B cell (primary cell): Measurements from ENCODE around the gene SEZ6L2. TPM values are rescaled to one million over a fixed set of nuclear protein-coding genes. Genes with fewer than 3 reads are reported as not detected.
A peak's percentile ranks its signal among the peaks of the same experiment; 100 is the strongest.

ENCODE experiments used
- ATAC-seq: fragments of 200-7000 bp; cut with Tn5 transposase; one replicate; pipeline ENCODE4 v1.10.0; 2021; ENCODE audit warnings: low read depth, mild to moderate bottlenecking, moderate number of reproducible peaks, moderate library complexity
- CTCF ChIA-PET: fragments of 350-600 bp; sonication (Branson Sonifier 250); formaldehyde crosslinking; loops from one replicate; lab custom pipeline; 2021; ENCODE audit warnings: antibody characterized with exemption, inconsistent platforms; lab: Charles Lee
- POLR2A ChIA-PET: fragments of 350-600 bp; sonication (Branson Sonifier 250); formaldehyde crosslinking; loops from one replicate; lab custom pipeline; 2021; ENCODE audit warnings: antibody characterized with exemption; lab: Charles Lee
- DNase-seq: peaks from one replicate; pipeline ENCODE4 v3.0.0; 2013
- H2AFZ ChIP-seq: 2 replicates; pipeline ENCODE4 v1.6.1; 2012; ENCODE audit warnings: mild to moderate bottlenecking, low read depth, low read length; ENCODE audit not compliant: insufficient read depth, poor library complexity, severe bottlenecking
- H3K27ac ChIP-seq, 2 donors: 1 replicate in 1 of 2; 2 replicates in 1 of 2; pipeline ENCODE4 v1.5.1; 2012 to 2013; ENCODE audit warnings: low read length in 2 of 2, mild to moderate bottlenecking in 2 of 2, moderate library complexity in 1 of 2
- H3K27me3 ChIP-seq, 4 experiments: fragments of 200-600 bp in 1 of 4; sonication (generic) in 1 of 4; replicated peaks in 1 of 4; 1 replicate in 2 of 4; 2 replicates in 2 of 4; pipeline versions ENCODE4 v1.6.1 to v1.7.0; 2013 to 2016; ENCODE audit warnings: low read length in 3 of 4, mild to moderate bottlenecking in 2 of 4, mixed read lengths in 1 of 4, moderate library complexity in 1 of 4; ENCODE audit not compliant: insufficient read depth in 4 of 4, control insufficient read depth in 3 of 4; ENCODE audit errors: control extremely low read depth in 1 of 4
- H3K36me3 ChIP-seq, 2 experiments: replicated peaks in 1 of 2; 1 replicate in 1 of 2; 2 replicates in 1 of 2; pipeline versions ENCODE4 v1.6.1 to v1.7.1; 2013; ENCODE audit warnings: low read length in 1 of 2; ENCODE audit not compliant: insufficient read depth in 2 of 2, control insufficient read depth in 1 of 2; ENCODE audit errors: control extremely low read depth in 1 of 2, extremely low read depth in 1 of 2
- H3K4me1 ChIP-seq, 2 donors: fragments of 200-600 bp in 1 of 2; sonication (generic) in 1 of 2; 1 replicate in 1 of 2; 2 replicates in 1 of 2; pipeline versions ENCODE4 v1.5.1 to v1.6.1; 2013 to 2017; ENCODE audit warnings: low read length in 2 of 2; ENCODE audit not compliant: control insufficient read depth in 2 of 2, insufficient read depth in 2 of 2
- H3K4me2 ChIP-seq: replicated peaks from 2 replicates; pipeline ENCODE3; 2012; ENCODE audit warnings: mild to moderate bottlenecking, low read depth, low read length; ENCODE audit not compliant: poor library complexity, severe bottlenecking
- H3K4me3 ChIP-seq, 5 experiments: fragments of 200-600 bp in 1 of 5; sonication (generic) in 1 of 5; 1 replicate in 3 of 5; 2 replicates in 2 of 5; pipeline versions ENCODE4 v1.5.1 to v1.7.0; 2011 to 2016; ENCODE audit warnings: low read length in 4 of 5, mild to moderate bottlenecking in 4 of 5, low read depth in 2 of 5, control low read depth in 1 of 5, moderate library complexity in 1 of 5; ENCODE audit not compliant: insufficient read depth in 1 of 5; ENCODE audit errors: control extremely low read depth in 1 of 5, extremely low read depth in 1 of 5
- H3K79me2 ChIP-seq: fragments of 200-600 bp; sonication (generic); one replicate; pipeline ENCODE4 v1.6.0; 2016; ENCODE audit warnings: low read length; ENCODE audit not compliant: control insufficient read depth, insufficient read depth
- H3K9ac ChIP-seq: fragments of 200-600 bp; sonication (generic); 2 replicates; pipeline ENCODE4 v1.6.1; 2017; ENCODE audit warnings: mild to moderate bottlenecking, low read length, moderate library complexity
- H3K9me3 ChIP-seq, 3 donors: one replicate each; pipeline versions ENCODE4 v1.6.1 to v1.7.1; 2013; ENCODE audit warnings: low read length in 2 of 3; ENCODE audit not compliant: control insufficient read depth in 2 of 3, insufficient read depth in 1 of 3; ENCODE audit errors: control extremely low read depth in 1 of 3
- H4K20me1 ChIP-seq: 2 replicates; pipeline ENCODE4 v1.6.0; 2012; ENCODE audit warnings: mild to moderate bottlenecking, low read length; ENCODE audit not compliant: insufficient read depth, control insufficient read depth, poor library complexity, severe bottlenecking
- H3K27ac Mint-ChIP-seq: one replicate; pipeline ENCODE4 v1.8.0; 2021; ENCODE audit warnings: mixed read lengths
- H3K27me3 Mint-ChIP-seq: one replicate; pipeline ENCODE4 v1.8.0; 2021; ENCODE audit warnings: mixed read lengths
- H3K4me1 Mint-ChIP-seq: one replicate; pipeline ENCODE4 v1.8.0; 2021; ENCODE audit warnings: mixed read lengths
- H3K4me3 Mint-ChIP-seq: one replicate; pipeline ENCODE4 v1.8.0; 2021; ENCODE audit warnings: mixed read lengths
- H3K9me3 Mint-ChIP-seq: one replicate; pipeline ENCODE4 v1.8.0; 2022; ENCODE audit warnings: mixed read lengths; ENCODE audit not compliant: insufficient read depth
- CTCF ChIP-seq: fragments of 200-600 bp; IDR thresholded peaks from one replicate; pipeline ENCODE4 v1.8.0; 2022; ENCODE audit warnings: antibody characterized with exemption, mild to moderate bottlenecking
- EZH2 ChIP-seq: IDR thresholded peaks from 2 replicates; pipeline ENCODE4 v1.6.1; 2012; ENCODE audit warnings: borderline replicate concordance, low read depth, mild to moderate bottlenecking, moderate library complexity, low read length; ENCODE audit not compliant: insufficient read depth, poor library complexity, severe bottlenecking
- WGBS: methylation state at CpG from one replicate; pipeline ENCODE4 v1.1.5; 2013; ENCODE audit warnings: missing lambda C conversion rate; ENCODE audit not compliant: insufficient coverage; 5-methylcytosine and 5-hydroxymethylcytosine counted together
- intact Hi-C: fragments of 100-400 bp; cut with micrococcal nuclease; formaldehyde crosslinking; loops from one replicate; pipeline ENCODE4 v1.10.0; 2022
- polyA plus RNA-seq: library from polyadenylated mRNA; depleted of rRNA; stranded (reverse); fragments of >200 nt; gene quantifications from 2 replicates; pipeline ENCODE4 v1.2.3, GENCODE V29; 2012
- total RNA-seq, 2 donors: library from RNA; stranded (reverse); fragments of 120-200 nt in 1 of 2; gene quantifications; 1 replicate in 1 of 2; 2 replicates in 1 of 2; pipeline versions ENCODE4 v1.2.3 to v1.2.4, GENCODE V29; 2013 to 2022

SEZ6L2 gene
- total and polyA plus RNA-seq, 2 donors (not counting 1 experiment from before 2014, with no cell fraction given), result 0.10 TPM; not detected in 1

- Histone ChIP-seq H3K4me3 (no peak overlapping the region), H4K20me1 (no peaks in the 10 kb centered on the region), H3K79me2 (no peaks in the 10 kb centered on the region), H3K9me3 (no peaks in the 10 kb centered on the region), H3K27me3 (no peaks in the 10 kb centered on the region), H3K9ac (no peak overlapping the region), H2AFZ (no peak overlapping the region), H3K4me1 (no peaks in the 10 kb centered on the region), H3K27ac (no peak overlapping the region), H3K36me3 (peaks cover 0 to 51% of the 10 kb centered on the region in 2 experiments), H3K4me2 (no peak overlapping the region)
- H3K4me3 Mint-ChIP-seq, result no peak overlapping the region
- POLR2A ChIA-PET, result no interaction called here
- H3K27me3 Mint-ChIP-seq, result no peaks in the 10 kb centered on the region
- intact Hi-C loops, result no loop called here
- ATAC-seq (no peak), DNase-seq (no peak)
- TF ChIP-seq CTCF (no peak), EZH2 (no peak)
- 97% methylated on average over 27 of the region's 28 CpGs for WGBS
- H3K4me1 Mint-ChIP-seq, result no peaks in the 10 kb centered on the region
- no peak overlapping the region for H3K27ac Mint-ChIP-seq
- H3K9me3 Mint-ChIP-seq, result no peaks in the 10 kb centered on the region
- CTCF ChIA-PET, result interaction anchor here (0.6 to 0.8 kb wide), 3 partner anchors 145 to 980 kb away, joined by 3 to 4 read pairs (median 3); no protein-coding TSS in a partner anchor
Measured at GRCh38 chr16:29844575-29845331, 54.6 kb downstream of the SEZ6L2 start.

- DNase-seq (no peak), ATAC-seq (no peak)
- Mint-ChIP-seq H3K27me3 (no peaks in the 10 kb centered on the region), H3K9me3 (no peaks in the 10 kb centered on the region), H3K4me1 (no peaks in the 10 kb centered on the region), H3K4me3 (no peak overlapping the region), H3K27ac (peak overlapping the region; percentile 17)
- H3K4me3 ChIP-seq, result no peak overlapping the region
- CTCF ChIA-PET, result interaction anchor here (0.8 kb wide), 1 partner anchor 144 kb away, joined by 3 read pairs; no protein-coding TSS in a partner anchor
- TF ChIP-seq EZH2 (no peak), CTCF (no peak)
- WGBS, result 98% methylated on average over 5 of the region's 8 CpGs
- POLR2A ChIA-PET, result no interaction called here
- H3K9me3 ChIP-seq, result no peaks in the 10 kb centered on the region
- H3K27me3 ChIP-seq, result no peaks in the 10 kb centered on the region
- H3K79me2 ChIP-seq, result no peaks in the 10 kb centered on the region
- no peaks in the 10 kb centered on the region for H4K20me1 ChIP-seq
- no peak overlapping the region for H2AFZ ChIP-seq
- no peaks in the 10 kb centered on the region for H3K4me1 ChIP-seq
- no peak overlapping the region for H3K9ac ChIP-seq
- intact Hi-C loops, result no loop called here
- no peak overlapping the region for H3K27ac ChIP-seq
- H3K4me2 ChIP-seq, result no peak overlapping the region
- peaks cover 0 to 59% of the 10 kb centered on the region in 2 experiments for H3K36me3 ChIP-seq
Measured at GRCh38 chr16:29843931-29844330, 55.4 kb downstream of the SEZ6L2 start.
